GM23338 (cell line): ENCODE data around the gene DLGAP4.

Source experiments
- CREB1 ChIP-seq: fragments of 250-450 bp; sonication (Bioruptor Pico); IDR thresholded peaks from 2 replicates; pipeline ENCODE4 v1.5.0; 2020; ENCODE audit warnings: low read depth, mild to moderate bottlenecking, moderate library complexity
- EZH2 ChIP-seq: fragments of 200-600 bp; sonication (generic); IDR thresholded peaks from one replicate; pipeline ENCODE4 v1.8.0; 2017; ENCODE audit warnings: antibody characterized with exemption, mild to moderate bottlenecking, low read depth; ENCODE audit not compliant: unreplicated experiment
- EZH2phosphoT487 ChIP-seq: fragments of 200-600 bp; sonication (generic); IDR thresholded peaks from one replicate; pipeline ENCODE4 v1.8.1; 2018; ENCODE audit warnings: antibody characterized with exemption; ENCODE audit not compliant: unreplicated experiment
- JUNB ChIP-seq: IDR thresholded peaks from one replicate; pipeline ENCODE4 v1.6.1; 2016; ENCODE audit warnings: antibody characterized with exemption; ENCODE audit not compliant: unreplicated experiment
- NANOG ChIP-seq: IDR thresholded peaks from 2 replicates; pipeline ENCODE4 v1.6.1; 2016; ENCODE audit warnings: antibody characterized with exemption, borderline replicate concordance
- POLR2AphosphoS5 ChIP-seq: IDR thresholded peaks from 2 replicates; pipeline ENCODE4 v1.6.1; 2016; ENCODE audit warnings: antibody characterized with exemption, low read depth
- STAT1 ChIP-seq: IDR thresholded peaks from one replicate; pipeline ENCODE4 v1.6.1; 2016; ENCODE audit warnings: antibody characterized with exemption; ENCODE audit not compliant: unreplicated experiment
- ZNF114 ChIP-seq: fragments of 250-450 bp; sonication (Bioruptor Pico); IDR thresholded peaks from 2 replicates; pipeline ENCODE4 v1.5.0; 2020; ENCODE audit warnings: mild to moderate bottlenecking, moderate library complexity
- ZNF331 ChIP-seq: fragments of 250-450 bp; sonication (Bioruptor Pico); IDR thresholded peaks from 2 replicates; pipeline ENCODE4 v1.5.0; 2020; ENCODE audit warnings: low read depth, mild to moderate bottlenecking, moderate library complexity
- TF ChIP-seq, protein P1 (sequence below), 2 experiments: fragments of 200-600 bp in 1 of 2; sonication (generic) in 1 of 2; conservative IDR thresholded peaks; 2 replicates each; pipeline versions ENCODE4 v1.5.1 to v1.6.1; 2016 to 2017; ENCODE audit warnings: antibody characterized with exemption in 2 of 2, low read depth in 2 of 2, mild to moderate bottlenecking in 2 of 2, moderate library complexity in 1 of 2
- TF ChIP-seq, protein P2 (sequence below): IDR thresholded peaks from one replicate; pipeline ENCODE4 v1.6.1; 2018; ENCODE audit warnings: antibody characterized with exemption; ENCODE audit not compliant: unreplicated experiment
- TF ChIP-seq, protein P3 (sequence below): IDR thresholded peaks from 2 replicates; pipeline ENCODE4 v1.6.1; 2016; ENCODE audit warnings: antibody characterized with exemption
- TF ChIP-seq, protein P4 (sequence below): fragments of 250-450 bp; sonication (Bioruptor Pico); IDR thresholded peaks from 2 replicates; pipeline ENCODE4 v1.5.0; 2020; ENCODE audit warnings: mild to moderate bottlenecking, moderate library complexity

DNA sequence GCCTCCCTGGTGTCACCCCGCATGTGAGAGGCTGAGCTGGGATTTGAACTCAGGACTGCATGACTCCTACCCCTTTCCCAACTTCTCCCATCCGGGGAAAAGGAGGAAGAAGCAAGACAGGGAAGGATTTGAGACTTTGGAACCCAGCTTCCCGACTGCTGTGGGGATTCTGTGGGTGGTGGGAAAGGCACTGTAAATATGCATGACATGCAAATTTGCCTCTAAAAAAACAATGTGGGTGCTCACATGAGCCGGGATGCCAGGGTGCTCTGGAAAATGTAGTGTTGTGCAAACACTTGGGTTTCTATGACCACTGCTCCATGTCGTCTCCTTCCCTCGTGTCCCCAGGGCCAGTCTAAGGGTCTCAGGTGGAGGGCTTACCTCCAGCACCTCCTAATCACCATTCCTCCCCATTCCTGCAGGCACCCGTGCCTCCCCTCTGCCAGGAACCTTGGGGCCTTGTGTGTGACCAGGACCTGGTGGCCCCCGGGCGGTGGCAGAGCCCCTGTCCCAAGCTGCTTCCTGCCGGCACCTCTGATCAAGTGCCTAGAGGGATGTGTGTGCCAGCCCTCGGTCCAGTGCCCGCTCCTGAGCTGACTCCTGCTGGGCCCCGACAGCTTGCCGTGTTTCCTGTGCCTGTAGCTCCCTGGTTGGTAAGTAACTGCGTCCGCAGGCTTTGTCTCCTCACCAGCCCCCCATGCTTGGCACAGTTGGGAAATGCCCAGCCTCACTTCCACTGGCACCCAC is 60.7 kb downstream of the DLGAP4 start:
- TF ChIP-seq, protein P1, sequence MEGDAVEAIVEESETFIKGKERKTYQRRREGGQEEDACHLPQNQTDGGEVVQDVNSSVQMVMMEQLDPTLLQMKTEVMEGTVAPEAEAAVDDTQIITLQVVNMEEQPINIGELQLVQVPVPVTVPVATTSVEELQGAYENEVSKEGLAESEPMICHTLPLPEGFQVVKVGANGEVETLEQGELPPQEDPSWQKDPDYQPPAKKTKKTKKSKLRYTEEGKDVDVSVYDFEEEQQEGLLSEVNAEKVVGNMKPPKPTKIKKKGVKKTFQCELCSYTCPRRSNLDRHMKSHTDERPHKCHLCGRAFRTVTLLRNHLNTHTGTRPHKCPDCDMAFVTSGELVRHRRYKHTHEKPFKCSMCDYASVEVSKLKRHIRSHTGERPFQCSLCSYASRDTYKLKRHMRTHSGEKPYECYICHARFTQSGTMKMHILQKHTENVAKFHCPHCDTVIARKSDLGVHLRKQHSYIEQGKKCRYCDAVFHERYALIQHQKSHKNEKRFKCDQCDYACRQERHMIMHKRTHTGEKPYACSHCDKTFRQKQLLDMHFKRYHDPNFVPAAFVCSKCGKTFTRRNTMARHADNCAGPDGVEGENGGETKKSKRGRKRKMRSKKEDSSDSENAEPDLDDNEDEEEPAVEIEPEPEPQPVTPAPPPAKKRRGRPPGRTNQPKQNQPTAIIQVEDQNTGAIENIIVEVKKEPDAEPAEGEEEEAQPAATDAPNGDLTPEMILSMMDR (conservative IDR thresholded peaks at IDR 0.05; ENCODE audit: low read depth in 2 of 2): no peak
- TF ChIP-seq POLR2AphosphoS5 (no peak), EZH2phosphoT487 (no peak), JUNB (no peak), ZNF331 (CRISPR knock-in tag) (no peak), NANOG (no peak), EZH2 (no peak), CREB1 (no peak), ZNF114 (no peak), STAT1 (no peak)
- TF ChIP-seq, protein P2, sequence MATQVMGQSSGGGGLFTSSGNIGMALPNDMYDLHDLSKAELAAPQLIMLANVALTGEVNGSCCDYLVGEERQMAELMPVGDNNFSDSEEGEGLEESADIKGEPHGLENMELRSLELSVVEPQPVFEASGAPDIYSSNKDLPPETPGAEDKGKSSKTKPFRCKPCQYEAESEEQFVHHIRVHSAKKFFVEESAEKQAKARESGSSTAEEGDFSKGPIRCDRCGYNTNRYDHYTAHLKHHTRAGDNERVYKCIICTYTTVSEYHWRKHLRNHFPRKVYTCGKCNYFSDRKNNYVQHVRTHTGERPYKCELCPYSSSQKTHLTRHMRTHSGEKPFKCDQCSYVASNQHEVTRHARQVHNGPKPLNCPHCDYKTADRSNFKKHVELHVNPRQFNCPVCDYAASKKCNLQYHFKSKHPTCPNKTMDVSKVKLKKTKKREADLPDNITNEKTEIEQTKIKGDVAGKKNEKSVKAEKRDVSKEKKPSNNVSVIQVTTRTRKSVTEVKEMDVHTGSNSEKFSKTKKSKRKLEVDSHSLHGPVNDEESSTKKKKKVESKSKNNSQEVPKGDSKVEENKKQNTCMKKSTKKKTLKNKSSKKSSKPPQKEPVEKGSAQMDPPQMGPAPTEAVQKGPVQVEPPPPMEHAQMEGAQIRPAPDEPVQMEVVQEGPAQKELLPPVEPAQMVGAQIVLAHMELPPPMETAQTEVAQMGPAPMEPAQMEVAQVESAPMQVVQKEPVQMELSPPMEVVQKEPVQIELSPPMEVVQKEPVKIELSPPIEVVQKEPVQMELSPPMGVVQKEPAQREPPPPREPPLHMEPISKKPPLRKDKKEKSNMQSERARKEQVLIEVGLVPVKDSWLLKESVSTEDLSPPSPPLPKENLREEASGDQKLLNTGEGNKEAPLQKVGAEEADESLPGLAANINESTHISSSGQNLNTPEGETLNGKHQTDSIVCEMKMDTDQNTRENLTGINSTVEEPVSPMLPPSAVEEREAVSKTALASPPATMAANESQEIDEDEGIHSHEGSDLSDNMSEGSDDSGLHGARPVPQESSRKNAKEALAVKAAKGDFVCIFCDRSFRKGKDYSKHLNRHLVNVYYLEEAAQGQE: no peak
- TF ChIP-seq, protein P3, sequence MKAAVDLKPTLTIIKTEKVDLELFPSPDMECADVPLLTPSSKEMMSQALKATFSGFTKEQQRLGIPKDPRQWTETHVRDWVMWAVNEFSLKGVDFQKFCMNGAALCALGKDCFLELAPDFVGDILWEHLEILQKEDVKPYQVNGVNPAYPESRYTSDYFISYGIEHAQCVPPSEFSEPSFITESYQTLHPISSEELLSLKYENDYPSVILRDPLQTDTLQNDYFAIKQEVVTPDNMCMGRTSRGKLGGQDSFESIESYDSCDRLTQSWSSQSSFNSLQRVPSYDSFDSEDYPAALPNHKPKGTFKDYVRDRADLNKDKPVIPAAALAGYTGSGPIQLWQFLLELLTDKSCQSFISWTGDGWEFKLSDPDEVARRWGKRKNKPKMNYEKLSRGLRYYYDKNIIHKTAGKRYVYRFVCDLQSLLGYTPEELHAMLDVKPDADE: no peak
- TF ChIP-seq, protein P4, sequence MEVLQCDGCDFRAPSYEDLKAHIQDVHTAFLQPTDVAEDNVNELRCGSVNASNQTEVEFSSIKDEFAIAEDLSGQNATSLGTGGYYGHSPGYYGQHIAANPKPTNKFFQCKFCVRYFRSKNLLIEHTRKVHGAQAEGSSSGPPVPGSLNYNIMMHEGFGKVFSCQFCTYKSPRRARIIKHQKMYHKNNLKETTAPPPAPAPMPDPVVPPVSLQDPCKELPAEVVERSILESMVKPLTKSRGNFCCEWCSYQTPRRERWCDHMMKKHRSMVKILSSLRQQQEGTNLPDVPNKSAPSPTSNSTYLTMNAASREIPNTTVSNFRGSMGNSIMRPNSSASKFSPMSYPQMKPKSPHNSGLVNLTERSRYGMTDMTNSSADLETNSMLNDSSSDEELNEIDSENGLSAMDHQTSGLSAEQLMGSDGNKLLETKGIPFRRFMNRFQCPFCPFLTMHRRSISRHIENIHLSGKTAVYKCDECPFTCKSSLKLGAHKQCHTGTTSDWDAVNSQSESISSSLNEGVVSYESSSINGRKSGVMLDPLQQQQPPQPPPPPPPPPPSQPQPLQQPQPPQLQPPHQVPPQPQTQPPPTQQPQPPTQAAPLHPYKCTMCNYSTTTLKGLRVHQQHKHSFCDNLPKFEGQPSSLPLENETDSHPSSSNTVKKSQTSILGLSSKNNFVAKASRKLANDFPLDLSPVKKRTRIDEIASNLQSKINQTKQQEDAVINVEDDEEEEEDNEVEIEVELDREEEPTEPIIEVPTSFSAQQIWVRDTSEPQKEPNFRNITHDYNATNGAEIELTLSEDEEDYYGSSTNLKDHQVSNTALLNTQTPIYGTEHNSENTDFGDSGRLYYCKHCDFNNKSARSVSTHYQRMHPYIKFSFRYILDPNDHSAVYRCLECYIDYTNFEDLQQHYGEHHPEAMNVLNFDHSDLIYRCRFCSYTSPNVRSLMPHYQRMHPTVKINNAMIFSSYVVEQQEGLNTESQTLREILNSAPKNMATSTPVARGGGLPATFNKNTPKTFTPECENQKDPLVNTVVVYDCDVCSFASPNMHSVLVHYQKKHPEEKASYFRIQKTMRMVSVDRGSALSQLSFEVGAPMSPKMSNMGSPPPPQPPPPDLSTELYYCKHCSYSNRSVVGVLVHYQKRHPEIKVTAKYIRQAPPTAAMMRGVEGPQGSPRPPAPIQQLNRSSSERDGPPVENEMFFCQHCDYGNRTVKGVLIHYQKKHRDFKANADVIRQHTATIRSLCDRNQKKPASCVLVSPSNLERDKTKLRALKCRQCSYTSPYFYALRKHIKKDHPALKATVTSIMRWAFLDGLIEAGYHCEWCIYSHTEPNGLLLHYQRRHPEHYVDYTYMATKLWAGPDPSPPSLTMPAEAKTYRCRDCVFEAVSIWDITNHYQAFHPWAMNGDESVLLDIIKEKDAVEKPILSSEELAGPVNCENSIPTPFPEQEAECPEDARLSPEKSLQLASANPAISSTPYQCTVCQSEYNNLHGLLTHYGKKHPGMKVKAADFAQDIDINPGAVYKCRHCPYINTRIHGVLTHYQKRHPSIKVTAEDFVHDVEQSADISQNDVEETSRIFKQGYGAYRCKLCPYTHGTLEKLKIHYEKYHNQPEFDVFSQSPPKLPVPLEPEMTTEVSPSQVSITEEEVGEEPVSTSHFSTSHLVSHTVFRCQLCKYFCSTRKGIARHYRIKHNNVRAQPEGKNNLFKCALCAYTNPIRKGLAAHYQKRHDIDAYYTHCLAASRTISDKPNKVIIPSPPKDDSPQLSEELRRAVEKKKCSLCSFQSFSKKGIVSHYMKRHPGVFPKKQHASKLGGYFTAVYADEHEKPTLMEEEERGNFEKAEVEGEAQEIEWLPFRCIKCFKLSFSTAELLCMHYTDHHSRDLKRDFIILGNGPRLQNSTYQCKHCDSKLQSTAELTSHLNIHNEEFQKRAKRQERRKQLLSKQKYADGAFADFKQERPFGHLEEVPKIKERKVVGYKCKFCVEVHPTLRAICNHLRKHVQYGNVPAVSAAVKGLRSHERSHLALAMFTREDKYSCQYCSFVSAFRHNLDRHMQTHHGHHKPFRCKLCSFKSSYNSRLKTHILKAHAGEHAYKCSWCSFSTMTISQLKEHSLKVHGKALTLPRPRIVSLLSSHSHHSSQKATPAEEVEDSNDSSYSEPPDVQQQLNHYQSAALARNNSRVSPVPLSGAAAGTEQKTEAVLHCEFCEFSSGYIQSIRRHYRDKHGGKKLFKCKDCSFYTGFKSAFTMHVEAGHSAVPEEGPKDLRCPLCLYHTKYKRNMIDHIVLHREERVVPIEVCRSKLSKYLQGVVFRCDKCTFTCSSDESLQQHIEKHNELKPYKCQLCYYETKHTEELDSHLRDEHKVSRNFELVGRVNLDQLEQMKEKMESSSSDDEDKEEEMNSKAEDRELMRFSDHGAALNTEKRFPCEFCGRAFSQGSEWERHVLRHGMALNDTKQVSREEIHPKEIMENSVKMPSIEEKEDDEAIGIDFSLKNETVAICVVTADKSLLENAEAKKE (CRISPR knock-in tag): no peak
